Astrocyte (in vitro differentiated cells and primary cell): ENCODE measurements around the gene CTSV. TPM values are rescaled to one million over a fixed set of nuclear protein-coding genes. Genes with fewer than 3 reads are reported as not detected.
A peak's percentile ranks its signal among the peaks of the same experiment; 100 is the strongest.
"Not testable (repeated sequence)": the region's sequence is repeated elsewhere in the genome, so short reads cannot be mapped to it uniquely, and the experiment has no call there.

Experiments used
- DNase-seq: peaks from one replicate; pipeline ENCODE4 v3.0.0-alpha.2; 2010; ENCODE audit warnings: low read depth
- FAIRE-seq: peaks from 2 replicates; lab custom pipeline; 2011; peaks lifted over from hg19 to GRCh38; lab: Jason Lieb, UNC
- H2AFZ ChIP-seq: 2 replicates; pipeline ENCODE4 v1.6.0; 2012; ENCODE audit warnings: low read depth, low read length, inconsistent platforms
- H3K27ac ChIP-seq: 2 replicates; pipeline ENCODE4 v1.5.1; 2011; ENCODE audit warnings: low read depth, low read length, inconsistent platforms
- H3K27me3 ChIP-seq: 2 replicates; pipeline ENCODE4 v1.6.0; 2011; ENCODE audit warnings: low read length, inconsistent platforms; ENCODE audit not compliant: insufficient read depth
- H3K36me3 ChIP-seq: 2 replicates; pipeline ENCODE4 v1.5.1; 2011; ENCODE audit warnings: low read length, inconsistent platforms; ENCODE audit not compliant: insufficient read depth
- H3K4me1 ChIP-seq: 2 replicates; pipeline ENCODE4 v1.5.1; 2011; ENCODE audit warnings: low read length, inconsistent platforms; ENCODE audit not compliant: insufficient read depth
- H3K4me2 ChIP-seq: 2 replicates; pipeline ENCODE4 v1.6.0; 2012; ENCODE audit warnings: low read length, inconsistent platforms
- H3K4me3 ChIP-seq: 2 replicates; pipeline ENCODE4 v1.5.1; 2011; ENCODE audit warnings: low read depth, mild to moderate bottlenecking, low read length, inconsistent platforms; ENCODE audit not compliant: insufficient read depth
- H3K79me2 ChIP-seq: 2 replicates; pipeline ENCODE4 v1.6.0; 2012; ENCODE audit warnings: mild to moderate bottlenecking, low read length, inconsistent platforms; ENCODE audit not compliant: insufficient read depth
- H3K9ac ChIP-seq: 2 replicates; pipeline ENCODE4 v1.6.0; 2012; ENCODE audit warnings: mild to moderate bottlenecking, low read length, inconsistent platforms
- H3K9me3 ChIP-seq: 2 replicates; pipeline ENCODE4 v1.5.1; 2012; ENCODE audit warnings: low read depth, mild to moderate bottlenecking, low read length, inconsistent platforms; ENCODE audit not compliant: insufficient read depth
- H4K20me1 ChIP-seq: 2 replicates; pipeline ENCODE4 v1.6.0; 2012; ENCODE audit warnings: low read length, inconsistent platforms; ENCODE audit not compliant: insufficient read depth
- H3K27ac Mint-ChIP-seq: one replicate; pipeline ENCODE4 v1.8.0; 2021; ENCODE audit warnings: mild to moderate bottlenecking, mixed read lengths; ENCODE audit not compliant: unreplicated experiment
- H3K27me3 Mint-ChIP-seq: one replicate; pipeline ENCODE4 v1.8.0; 2021; ENCODE audit warnings: low read depth, mixed read lengths; ENCODE audit not compliant: unreplicated experiment
- H3K36me3 Mint-ChIP-seq: one replicate; pipeline ENCODE4 v1.8.0; 2021; ENCODE audit warnings: low read depth, mixed read lengths; ENCODE audit not compliant: unreplicated experiment
- H3K4me1 Mint-ChIP-seq: one replicate; pipeline ENCODE4 v1.8.0; 2021; ENCODE audit warnings: low read depth, mixed read lengths; ENCODE audit not compliant: unreplicated experiment
- H3K4me3 Mint-ChIP-seq: one replicate; pipeline ENCODE4 v1.8.0; 2021; ENCODE audit warnings: mild to moderate bottlenecking, moderate library complexity, mixed read lengths; ENCODE audit not compliant: unreplicated experiment
- H3K9me3 Mint-ChIP-seq: one replicate; pipeline ENCODE4 v1.8.0; 2021; ENCODE audit warnings: mild to moderate bottlenecking, mixed read lengths; ENCODE audit not compliant: unreplicated experiment
- EZH2 ChIP-seq: IDR thresholded peaks from 2 replicates; pipeline ENCODE4 v1.6.1; 2012; ENCODE audit warnings: mild to moderate bottlenecking, low read length, inconsistent platforms; ENCODE audit not compliant: insufficient read depth
- total RNA-seq: library from RNA; stranded (reverse); gene quantifications from 2 replicates; pipeline ENCODE4 v1.2.1, GENCODE V29; 2021
- TF ChIP-seq, protein P1 (sequence below): IDR thresholded peaks from 2 replicates; pipeline ENCODE4 v1.5.1; 2011; ENCODE audit warnings: low read depth, mild to moderate bottlenecking, inconsistent platforms, low read length, moderate library complexity; ENCODE audit not compliant: insufficient read depth

Gene CTSV
- total RNA-seq, 1 donor from 2014 or later, result 36.3 TPM

DNA sequence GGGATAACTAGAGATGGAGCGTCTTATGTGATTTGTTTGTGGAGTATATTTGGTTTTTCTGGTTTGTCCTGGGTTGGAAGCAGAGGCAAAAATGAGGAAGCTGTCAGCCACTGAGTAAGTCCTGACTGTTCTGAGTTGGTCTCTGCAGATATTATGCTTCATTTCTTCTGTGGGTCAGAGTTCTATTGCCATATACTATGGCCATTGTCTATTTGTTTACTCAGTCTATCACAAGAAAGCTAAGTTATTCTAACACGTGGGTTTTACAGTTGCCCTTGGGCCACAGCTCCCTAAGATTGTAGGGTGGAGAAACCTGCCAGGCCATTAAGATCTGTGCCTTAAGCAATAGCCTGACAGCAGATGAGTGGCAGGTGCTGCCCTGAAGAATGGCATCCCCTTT lies 3.0 kb upstream of the CTSV start:
- peaks cover 4% of the 10 kb centered on the region for H3K4me1 ChIP-seq
- H3K27me3 ChIP-seq, result peaks cover 14% of the 10 kb centered on the region
- H3K9ac ChIP-seq, result no peak overlapping the region
- peaks cover 2% of the 10 kb centered on the region for H3K4me1 Mint-ChIP-seq
- H3K36me3 ChIP-seq, result no peaks in the 10 kb centered on the region
- no peak overlapping the region for H3K27ac ChIP-seq
- FAIRE-seq (no peak), DNase-seq (no peak)
- no peak overlapping the region for H3K4me2 ChIP-seq
- H2AFZ ChIP-seq, result no peak overlapping the region
- H3K9me3 ChIP-seq, result no peaks in the 10 kb centered on the region
- no peaks in the 10 kb centered on the region for H4K20me1 ChIP-seq
- no peaks in the 10 kb centered on the region for H3K36me3 Mint-ChIP-seq
- H3K4me3 Mint-ChIP-seq, result no peak overlapping the region
- no peak overlapping the region for H3K4me3 ChIP-seq
- H3K27me3 Mint-ChIP-seq, result peaks cover 12% of the 10 kb centered on the region
- H3K27ac Mint-ChIP-seq, result no peak overlapping the region
- H3K79me2 ChIP-seq, result no peaks in the 10 kb centered on the region
- TF ChIP-seq EZH2, result no peak
- TF ChIP-seq, protein P1, sequence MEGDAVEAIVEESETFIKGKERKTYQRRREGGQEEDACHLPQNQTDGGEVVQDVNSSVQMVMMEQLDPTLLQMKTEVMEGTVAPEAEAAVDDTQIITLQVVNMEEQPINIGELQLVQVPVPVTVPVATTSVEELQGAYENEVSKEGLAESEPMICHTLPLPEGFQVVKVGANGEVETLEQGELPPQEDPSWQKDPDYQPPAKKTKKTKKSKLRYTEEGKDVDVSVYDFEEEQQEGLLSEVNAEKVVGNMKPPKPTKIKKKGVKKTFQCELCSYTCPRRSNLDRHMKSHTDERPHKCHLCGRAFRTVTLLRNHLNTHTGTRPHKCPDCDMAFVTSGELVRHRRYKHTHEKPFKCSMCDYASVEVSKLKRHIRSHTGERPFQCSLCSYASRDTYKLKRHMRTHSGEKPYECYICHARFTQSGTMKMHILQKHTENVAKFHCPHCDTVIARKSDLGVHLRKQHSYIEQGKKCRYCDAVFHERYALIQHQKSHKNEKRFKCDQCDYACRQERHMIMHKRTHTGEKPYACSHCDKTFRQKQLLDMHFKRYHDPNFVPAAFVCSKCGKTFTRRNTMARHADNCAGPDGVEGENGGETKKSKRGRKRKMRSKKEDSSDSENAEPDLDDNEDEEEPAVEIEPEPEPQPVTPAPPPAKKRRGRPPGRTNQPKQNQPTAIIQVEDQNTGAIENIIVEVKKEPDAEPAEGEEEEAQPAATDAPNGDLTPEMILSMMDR, result no peak
- H3K9me3 Mint-ChIP-seq, result no peaks in the 10 kb centered on the region

DNA sequence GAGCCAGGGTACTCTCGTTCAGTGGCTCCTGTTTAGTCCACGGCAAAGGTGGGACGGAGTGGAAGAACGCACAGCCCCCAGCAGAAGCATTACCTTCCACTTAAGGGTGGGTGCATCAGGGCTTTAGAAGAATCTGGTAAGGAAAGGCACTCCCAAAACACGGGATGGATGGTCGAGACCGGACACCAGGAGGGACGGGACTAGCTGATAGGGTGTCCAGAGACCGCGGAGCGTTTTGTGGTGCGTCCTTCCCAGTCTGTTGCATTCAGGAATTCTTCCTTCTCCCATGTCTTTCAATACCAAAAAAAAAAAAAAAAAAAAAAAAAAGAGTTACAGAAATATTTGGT lies 545 bp upstream of the CTSV start:
- peak overlapping the region; percentile 73 for H3K4me3 ChIP-seq
- peak overlapping the region; percentile 92 for H3K4me2 ChIP-seq
- TF ChIP-seq EZH2, result no peak
- TF ChIP-seq, protein P1, result no peak
- H3K4me1 ChIP-seq, result peaks cover 4% of the 10 kb centered on the region
- H3K27me3 ChIP-seq, result peaks cover 14% of the 10 kb centered on the region
- Mint-ChIP-seq H3K4me1 (no peaks in the 10 kb centered on the region), H3K9me3 (no peaks in the 10 kb centered on the region), H3K36me3 (no peaks in the 10 kb centered on the region), H3K27ac (peak overlapping the region; percentile 87), H3K4me3 (peak overlapping the region; percentile 90), H3K27me3 (peaks cover 16% of the 10 kb centered on the region)
- peak; percentile 49 for DNase-seq
- H3K9ac ChIP-seq, result peak overlapping the region; percentile 72
- H2AFZ ChIP-seq, result peak overlapping the region; percentile 87
- no peak overlapping the region for H3K27ac ChIP-seq
- H4K20me1 ChIP-seq, result no peaks in the 10 kb centered on the region
- no peaks in the 10 kb centered on the region for H3K79me2 ChIP-seq
- no peaks in the 10 kb centered on the region for H3K9me3 ChIP-seq
- no peaks in the 10 kb centered on the region for H3K36me3 ChIP-seq
- FAIRE-seq, result no peak

DNA sequence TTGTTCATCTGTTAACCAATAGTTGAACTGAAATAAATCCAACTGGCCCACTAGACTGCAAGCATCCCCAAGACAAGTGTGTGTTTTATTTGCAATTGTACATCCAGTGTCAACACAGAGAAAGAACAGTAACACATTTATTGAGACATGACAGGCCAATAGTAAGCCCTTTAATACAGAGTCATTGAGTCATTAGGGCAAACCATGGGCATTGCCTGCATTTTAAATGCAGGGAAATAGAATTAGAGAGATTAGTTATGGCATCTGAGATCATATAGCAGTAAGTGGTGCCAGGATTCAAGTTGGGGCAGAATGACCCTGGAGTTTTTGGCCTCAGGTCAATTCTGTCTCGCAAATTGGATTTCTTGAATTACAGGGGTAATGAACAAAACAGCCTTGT lies 15.4 kb downstream of the CTSV start:
- H3K4me1 ChIP-seq, result not testable (repeated sequence)

DNA sequence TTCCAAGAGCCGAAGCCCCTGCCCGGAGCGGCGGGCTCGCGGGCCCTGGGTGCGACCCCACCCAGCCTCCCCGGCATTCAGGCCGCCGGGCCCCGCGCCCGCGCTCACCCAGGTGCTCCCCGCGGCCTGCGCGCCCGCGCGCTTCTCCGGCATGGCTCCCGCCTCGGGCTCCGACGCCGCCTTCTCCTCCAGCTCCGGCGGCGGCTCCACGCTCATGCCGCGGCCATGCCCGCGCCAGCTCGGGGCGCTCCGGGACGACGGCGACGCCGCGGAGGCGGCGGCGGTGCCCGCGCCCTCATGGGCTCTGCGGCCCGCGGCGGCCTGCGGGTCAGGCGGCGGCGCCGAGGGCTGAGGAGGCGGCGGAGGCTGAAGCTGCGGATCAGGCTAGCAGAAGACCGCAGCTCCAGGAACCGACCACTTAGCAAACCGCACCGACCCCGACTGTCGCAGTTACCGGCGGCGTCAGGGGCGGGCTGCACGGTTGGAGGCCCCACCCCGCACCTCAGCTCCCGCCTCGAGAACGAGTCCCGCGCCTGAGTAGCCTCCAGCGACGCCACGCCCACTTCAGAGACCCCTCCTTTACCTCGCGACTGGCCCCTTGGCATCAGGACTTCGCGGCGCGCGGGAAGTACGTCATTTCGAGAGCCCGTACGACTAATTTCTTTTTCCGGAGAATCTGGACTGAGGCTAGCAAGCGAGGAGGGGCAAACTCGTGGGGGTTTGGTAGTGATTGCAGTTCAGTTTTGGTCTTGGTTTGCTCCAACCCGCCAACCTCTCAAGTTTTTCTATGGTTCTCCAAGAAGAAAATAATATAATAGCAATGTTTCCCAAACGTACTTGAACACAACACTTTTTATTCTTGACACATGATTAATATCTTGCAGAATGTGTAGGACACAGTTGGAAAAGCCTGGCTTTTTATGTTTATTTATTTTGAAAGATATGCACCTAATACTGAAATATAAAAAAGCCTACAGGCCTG lies 25.5 kb downstream of the CTSV start:
- H3K36me3 Mint-ChIP-seq, H3K9me3 ChIP-seq, H3K27me3 ChIP-seq, H3K9me3 Mint-ChIP-seq, H3K36me3 ChIP-seq, H3K4me1 ChIP-seq, FAIRE-seq, H4K20me1 ChIP-seq, H3K4me1 Mint-ChIP-seq, H3K27me3 Mint-ChIP-seq: not testable (repeated sequence)
- Mint-ChIP-seq H3K27ac (peak overlapping the region; percentile 26), H3K4me3 (peak overlapping the region; percentile 95)
- H3K4me3 ChIP-seq, result peak overlapping the region; percentile 66
- DNase-seq, result peak; percentile 53
- H2AFZ ChIP-seq, result peak overlapping the region; percentile 86
- peak overlapping the region; percentile 49 for H3K27ac ChIP-seq
- peak overlapping the region; percentile 86 for H3K4me2 ChIP-seq
- H3K79me2 ChIP-seq, result peaks cover 13% of the 10 kb centered on the region
- H3K9ac ChIP-seq, result peak overlapping the region; percentile 73

More for the DNA sequence above, 15.4 kb downstream of the CTSV start:
- not testable (repeated sequence) for H4K20me1 ChIP-seq, DNase-seq, FAIRE-seq, H3K36me3 ChIP-seq, H2AFZ ChIP-seq, H3K4me2 ChIP-seq, H3K9me3 ChIP-seq, H3K79me2 ChIP-seq, H3K27ac ChIP-seq, H3K9ac ChIP-seq, H3K27ac Mint-ChIP-seq, H3K27me3 Mint-ChIP-seq, H3K36me3 Mint-ChIP-seq, H3K27me3 ChIP-seq, H3K4me3 Mint-ChIP-seq, H3K4me3 ChIP-seq, H3K9me3 Mint-ChIP-seq, H3K4me1 Mint-ChIP-seq
